ENCODE measurements around the gene IFNAR1. TPM values are rescaled to one million over a fixed set of nuclear protein-coding genes. Genes with fewer than 3 reads are reported as not detected.

Gene IFNAR1
- total RNA-seq, 1 experiment from 2014 or later, result 14.2 TPM

DNA sequence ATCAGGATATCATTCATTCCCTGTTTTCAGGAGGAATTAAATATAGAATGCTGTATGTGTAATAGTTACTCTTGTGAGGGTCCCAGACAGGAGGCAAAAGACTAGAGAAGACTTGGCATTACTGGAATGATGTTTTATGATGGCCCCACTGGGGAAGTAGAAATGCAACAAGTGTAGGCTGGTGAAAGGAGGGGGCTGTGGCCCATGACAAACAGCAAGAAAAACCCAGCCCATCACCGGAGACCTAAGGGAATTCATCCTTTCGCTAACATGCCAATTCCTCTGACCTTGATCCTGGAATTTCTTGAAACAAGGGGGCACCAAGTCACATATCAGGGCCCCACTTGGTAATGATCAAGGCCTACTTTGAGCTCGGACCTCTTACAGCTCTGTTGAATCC lies 72.9 kb downstream of the IFNAR1 start:
- no peak overlapping the region for H2BK20ac ChIP-seq (ENCODE audit: low read depth, low read length, poor library complexity, severe bottlenecking)
- H3K23ac ChIP-seq (ENCODE audit: insufficient read length, low read depth, low read length), result no peak overlapping the region
- no peak overlapping the region for H3K9ac ChIP-seq (ENCODE audit: extremely low read depth, insufficient read length, low read length)
- H3K14ac ChIP-seq (ENCODE audit: insufficient read depth, low read length), result no peak overlapping the region
- H3K9me3 Mint-ChIP-seq, result no peaks in the 10 kb centered on the region; a peak in 1 of 5 replicates
- no peak overlapping the region for H3K27ac ChIP-seq (ENCODE audit: insufficient read length, low read depth, low read length)
- peaks cover 0 to 6% of the 10 kb centered on the region in 2 experiments; a peak in 2 of 4 replicates for H3K4me1 Mint-ChIP-seq
- H3K27me3 Mint-ChIP-seq (ENCODE audit: low read depth), result peaks cover 6% of the 10 kb centered on the region
- TF ChIP-seq, protein P1, sequence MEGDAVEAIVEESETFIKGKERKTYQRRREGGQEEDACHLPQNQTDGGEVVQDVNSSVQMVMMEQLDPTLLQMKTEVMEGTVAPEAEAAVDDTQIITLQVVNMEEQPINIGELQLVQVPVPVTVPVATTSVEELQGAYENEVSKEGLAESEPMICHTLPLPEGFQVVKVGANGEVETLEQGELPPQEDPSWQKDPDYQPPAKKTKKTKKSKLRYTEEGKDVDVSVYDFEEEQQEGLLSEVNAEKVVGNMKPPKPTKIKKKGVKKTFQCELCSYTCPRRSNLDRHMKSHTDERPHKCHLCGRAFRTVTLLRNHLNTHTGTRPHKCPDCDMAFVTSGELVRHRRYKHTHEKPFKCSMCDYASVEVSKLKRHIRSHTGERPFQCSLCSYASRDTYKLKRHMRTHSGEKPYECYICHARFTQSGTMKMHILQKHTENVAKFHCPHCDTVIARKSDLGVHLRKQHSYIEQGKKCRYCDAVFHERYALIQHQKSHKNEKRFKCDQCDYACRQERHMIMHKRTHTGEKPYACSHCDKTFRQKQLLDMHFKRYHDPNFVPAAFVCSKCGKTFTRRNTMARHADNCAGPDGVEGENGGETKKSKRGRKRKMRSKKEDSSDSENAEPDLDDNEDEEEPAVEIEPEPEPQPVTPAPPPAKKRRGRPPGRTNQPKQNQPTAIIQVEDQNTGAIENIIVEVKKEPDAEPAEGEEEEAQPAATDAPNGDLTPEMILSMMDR (conservative IDR thresholded peaks at IDR 0.05), result no peak
- no peak overlapping the region for H3K4me3 Mint-ChIP-seq
- H2BK15ac ChIP-seq (ENCODE audit: low read depth, low read length), result no peak overlapping the region
- no peak overlapping the region for H2AFZ ChIP-seq (ENCODE audit: low read length)
- no peak overlapping the region for H3K18ac ChIP-seq (ENCODE audit: insufficient read length, low read depth, low read length)
- no peak overlapping the region for H3K56ac ChIP-seq (ENCODE audit: insufficient read length, low read depth, low read length)
- H2BK12ac ChIP-seq (ENCODE audit: insufficient read length, low read depth, low read length), result no peak overlapping the region
- H3K4me1 ChIP-seq (ENCODE audit: insufficient read depth, low read length), result no peaks in the 10 kb centered on the region
- H2BK120ac ChIP-seq (ENCODE audit: low read depth, low read length, poor library complexity, severe bottlenecking), result no peak overlapping the region
- no peak overlapping the region for H3K4me2 ChIP-seq (ENCODE audit: insufficient read depth, insufficient read length, low read length)
- H3K4ac ChIP-seq (ENCODE audit: low read depth, low read length), result no peak overlapping the region
- no peak overlapping the region for H4K5ac ChIP-seq (ENCODE audit: insufficient read length, low read depth, low read length)
- no peak overlapping the region for H2BK5ac ChIP-seq (ENCODE audit: insufficient read length, low read length)
- DNase-seq, result no peak
- peaks cover 3% of the 10 kb centered on the region for H3K23me2 ChIP-seq (ENCODE audit: insufficient read length, low read depth, low read length, poor library complexity, severe bottlenecking)
- H3K9me3 ChIP-seq (ENCODE audit: control insufficient read depth, low read depth, low read length), result no peaks in the 10 kb centered on the region
- H3K27ac Mint-ChIP-seq, result no peak overlapping the region
- H3K36me3 Mint-ChIP-seq (ENCODE audit: insufficient read depth in 1 of 3, low read depth in 3 of 3), result no peaks in the 10 kb centered on the region; a peak in 1 of 7 replicates
- H3K27me3 ChIP-seq (ENCODE audit: insufficient read depth, low read length), result no peaks in the 10 kb centered on the region
- no peak overlapping the region for H4K91ac ChIP-seq (ENCODE audit: insufficient read length, low read depth, low read length)
- no peaks in the 10 kb centered on the region for H3K79me2 ChIP-seq (ENCODE audit: insufficient read depth, low read length)
- H3T11ph ChIP-seq (ENCODE audit: low read length), result no peak overlapping the region
- H3K79me1 ChIP-seq (ENCODE audit: insufficient read depth, low read depth, low read length, poor library complexity, severe bottlenecking), result no peaks in the 10 kb centered on the region
- H2AK5ac ChIP-seq (ENCODE audit: insufficient read length, low read length), result no peak overlapping the region
- no peak overlapping the region for H4K8ac ChIP-seq (replicated peaks; ENCODE audit: insufficient read length, low read depth, low read length)
- H4K20me1 ChIP-seq (ENCODE audit: control insufficient read depth, insufficient read depth, insufficient read length), result no peaks in the 10 kb centered on the region
- no CpG with 5 or more reads among the region's 3 CpGs for WGBS (ENCODE audit: extremely low coverage, insufficient read length, low lambda C conversion rate)
